SK-N-DZ (cell line): ENCODE results near the gene TEP1.
"Not testable (repeated sequence)": the region's sequence is repeated elsewhere in the genome, so short reads cannot be mapped to it uniquely, and the experiment has no call there.

Experiments used
- DNase-seq: peaks from one replicate; pipeline ENCODE4 v3.0.0-alpha.2; 2015; ENCODE audit warnings: low spot score

TEP1 gene

GRCh38 chr14:20391505-20391904 is 21.8 kb downstream of the TEP1 start:
- no peak for DNase-seq

GRCh38 chr14:20388159-20388558 is 25.1 kb downstream of the TEP1 start:
- no peak for DNase-seq

- no peak for DNase-seq
Measured at GRCh38 chr14:20387576-20387975, 25.7 kb downstream of the TEP1 start.

- no peak for DNase-seq
Measured at GRCh38 chr14:20386276-20386855, 26.9 kb downstream of the TEP1 start.

GRCh38 chr14:20384886-20385285 is 28.4 kb downstream of the TEP1 start:
- DNase-seq, result no peak

GRCh38 chr14:20384321-20384720 is 29.0 kb downstream of the TEP1 start:
- no peak for DNase-seq

- DNase-seq, result no peak
Measured at GRCh38 chr14:20383636-20384035, 29.7 kb downstream of the TEP1 start.

GRCh38 chr14:20383032-20383431 is 30.3 kb downstream of the TEP1 start:
- no peak for DNase-seq

- DNase-seq, result no peak
Measured at GRCh38 chr14:20382526-20382925, 30.8 kb downstream of the TEP1 start.

- DNase-seq, result no peak
Measured at GRCh38 chr14:20381341-20381740, 32.0 kb downstream of the TEP1 start.

- DNase-seq, result no peak
Measured at GRCh38 chr14:20380681-20381080, 32.6 kb downstream of the TEP1 start.

- DNase-seq, result no peak
Measured at GRCh38 chr14:20379743-20380142, 33.6 kb downstream of the TEP1 start.

GRCh38 chr14:20377171-20377570 is 36.1 kb downstream of the TEP1 start:
- DNase-seq, result no peak

GRCh38 chr14:20376071-20376588 is 37.2 kb downstream of the TEP1 start:
- DNase-seq, result no peak

- DNase-seq, result no peak
Measured at GRCh38 chr14:20375471-20375870, 37.8 kb downstream of the TEP1 start.

GRCh38 chr14:20372796-20373195 is 40.5 kb downstream of the TEP1 start:
- no peak for DNase-seq

GRCh38 chr14:20365928-20366327 is 47.4 kb downstream of the TEP1 start:
- DNase-seq, result no peak

GRCh38 chr14:20358474-20358873 is 54.8 kb downstream of the TEP1 start:
- not testable (repeated sequence) for DNase-seq

- DNase-seq, result no peak
Measured at GRCh38 chr14:20356422-20356821, 56.9 kb downstream of the TEP1 start.

- no peak for DNase-seq
Measured at GRCh38 chr14:20350860-20351259, 62.4 kb downstream of the TEP1 start.

GRCh38 chr14:20350282-20350681 is 63.0 kb downstream of the TEP1 start:
- no peak for DNase-seq

- DNase-seq, result no peak
Measured at GRCh38 chr14:20347747-20348146, 65.6 kb downstream of the TEP1 start.

GRCh38 chr14:20346713-20347112 is 66.6 kb downstream of the TEP1 start:
- no peak for DNase-seq

- DNase-seq, result no peak
Measured at GRCh38 chr14:20345366-20345765, 67.9 kb downstream of the TEP1 start.
